Transverse colon (tissue), 4 donors: ENCODE measurements around the gene CBLC. TPM values are rescaled to one million over a fixed set of nuclear protein-coding genes. Genes with fewer than 3 reads are reported as not detected.

Source experiments
- DNase-seq: peaks from one replicate; pipeline ENCODE4 v3.0.0-alpha.2; 2019
- H3K27ac ChIP-seq, 4 donors: fragments of 200-600 bp; sonication (generic); 2 replicates each; pipeline ENCODE4 v1.5.1; 2016 to 2018; ENCODE audit warnings: inconsistent platforms in 4 of 4
- H3K27me3 ChIP-seq: fragments of 200-600 bp; sonication (generic); 2 replicates; pipeline ENCODE4 v1.5.1; 2017; ENCODE audit warnings: inconsistent platforms
- H3K36me3 ChIP-seq, 4 donors: fragments of 200-600 bp; sonication (generic); 2 replicates each; pipeline ENCODE4 v1.5.1; 2017 to 2019; ENCODE audit warnings: inconsistent platforms in 4 of 4
- H3K4me1 ChIP-seq, 4 donors: fragments of 200-600 bp; sonication (generic); 2 replicates each; pipeline ENCODE4 v1.5.1; 2017 to 2020; ENCODE audit warnings: inconsistent platforms in 4 of 4
- H3K4me3 ChIP-seq, 4 donors: fragments of 200-600 bp; sonication (generic); 1 replicate in 1 of 4; 2 replicates in 3 of 4; pipeline versions ENCODE4 v1.5.1 to v1.6.1; 2017 to 2019; ENCODE audit warnings: inconsistent platforms in 4 of 4
- H3K9me3 ChIP-seq, 2 donors: fragments of 200-600 bp; sonication (generic); 2 replicates each; pipeline ENCODE4 v1.5.1; 2017 to 2019; ENCODE audit warnings: inconsistent platforms in 2 of 2
- EP300 ChIP-seq: sonication (generic); formaldehyde crosslinking; IDR thresholded peaks from one replicate; pipeline ENCODE4 v1.6.1; 2017; ENCODE audit warnings: antibody characterized with exemption, low read depth
- POLR2A ChIP-seq: fragments of 450-650 bp; IDR thresholded peaks from one replicate; pipeline ENCODE4 v1.6.1; 2016; ENCODE audit warnings: antibody characterized with exemption, mild to moderate bottlenecking, moderate library complexity
- POLR2AphosphoS5 ChIP-seq, 3 donors: sonication (generic); formaldehyde crosslinking; IDR thresholded peaks; one replicate each; pipeline ENCODE4 v1.6.1; 2016; ENCODE audit warnings: antibody characterized with exemption in 3 of 3
- whole genome bisulfite sequencing, 2 donors: methylation state at CpG; one replicate each; pipeline ENCODE4 v1.1.5; 2018; ENCODE audit warnings: low coverage in 1 of 2; 5-methylcytosine and 5-hydroxymethylcytosine counted together
- in situ Hi-C, 4 donors: fragments of 200-750 bp; cut with MboI; loops; one replicate each; pipeline versions ENCODE4 v1.15.0 to v1.15.1; 2017; ENCODE audit warnings: low sequenced_read_pairs in 3 of 4, low pct_ligation_motif_present in 1 of 4, low pct_unique_long_range_greater_than_20kb in 1 of 4
- intact Hi-C: fragments of 100-400 bp; cut with DNase I; formaldehyde crosslinking; loops from one replicate; pipeline ENCODE4 v1.15.1; 2023; ENCODE audit warnings: low total_unique reads
- total RNA-seq, 4 donors: library from RNA; depleted of rRNA; stranded (reverse); fragments of >200 nt; gene quantifications; one replicate each; pipeline ENCODE4 v1.1.0, GENCODE V29; 2016
- TF ChIP-seq, protein P1 (sequence below), 5 experiments: fragments of 200-600 bp in 3 of 5; fragments of 450-650 bp in 2 of 5; sonication (generic) in 3 of 5; IDR thresholded peaks; 1 replicate in 2 of 5; 2 replicates in 3 of 5; pipeline ENCODE4 v1.5.1; 2016 to 2017; ENCODE audit warnings: antibody characterized with exemption in 5 of 5, inconsistent platforms in 3 of 5, mild to moderate bottlenecking in 2 of 5, moderate library complexity in 1 of 5

The CBLC gene
- total RNA-seq, 4 donors from 2014 or later: 96.1 to 210 (median 145) TPM

DNA sequence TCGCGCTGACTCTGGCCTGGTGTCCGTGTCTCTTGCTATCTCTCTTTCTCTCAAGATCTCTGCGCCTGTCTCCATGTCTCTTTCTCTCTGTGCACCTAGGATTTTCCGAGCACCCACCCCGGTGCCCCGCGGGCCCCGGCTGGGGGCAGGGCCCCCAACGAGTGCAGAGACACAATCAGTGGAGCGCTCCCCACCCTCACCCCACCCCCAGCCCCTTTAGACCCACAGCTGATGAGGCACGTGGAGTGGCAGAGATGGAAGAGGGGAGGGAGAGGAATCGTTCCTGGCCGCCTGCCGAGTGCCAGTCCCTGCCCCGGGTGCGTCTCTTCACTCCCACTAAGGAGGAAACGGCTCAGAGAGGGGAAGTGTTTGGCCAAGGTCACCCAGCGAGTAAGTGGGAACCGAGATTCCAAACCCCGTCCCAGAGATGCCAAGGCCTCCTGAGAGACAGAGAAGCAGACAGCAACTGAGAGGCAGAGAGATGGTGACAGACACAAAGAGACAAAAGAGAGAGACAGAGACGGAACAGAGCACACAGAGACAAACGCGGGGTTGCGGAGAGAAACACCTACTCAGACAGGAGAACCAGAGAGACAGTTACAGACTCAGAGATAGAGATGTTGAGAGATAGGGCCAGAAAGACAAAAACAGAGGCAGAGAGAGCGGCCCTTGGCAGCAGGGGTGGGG lies 29.8 kb upstream of the CBLC start:
- in situ Hi-C loops (no loop called here), intact Hi-C loops (no loop called here)
- TF ChIP-seq POLR2A (peak; percentile 63), POLR2AphosphoS5 (IDR thresholded peaks at IDR 0.05) (peak in 1 of 3 donors; percentile 1)
- TF ChIP-seq, protein P1, sequence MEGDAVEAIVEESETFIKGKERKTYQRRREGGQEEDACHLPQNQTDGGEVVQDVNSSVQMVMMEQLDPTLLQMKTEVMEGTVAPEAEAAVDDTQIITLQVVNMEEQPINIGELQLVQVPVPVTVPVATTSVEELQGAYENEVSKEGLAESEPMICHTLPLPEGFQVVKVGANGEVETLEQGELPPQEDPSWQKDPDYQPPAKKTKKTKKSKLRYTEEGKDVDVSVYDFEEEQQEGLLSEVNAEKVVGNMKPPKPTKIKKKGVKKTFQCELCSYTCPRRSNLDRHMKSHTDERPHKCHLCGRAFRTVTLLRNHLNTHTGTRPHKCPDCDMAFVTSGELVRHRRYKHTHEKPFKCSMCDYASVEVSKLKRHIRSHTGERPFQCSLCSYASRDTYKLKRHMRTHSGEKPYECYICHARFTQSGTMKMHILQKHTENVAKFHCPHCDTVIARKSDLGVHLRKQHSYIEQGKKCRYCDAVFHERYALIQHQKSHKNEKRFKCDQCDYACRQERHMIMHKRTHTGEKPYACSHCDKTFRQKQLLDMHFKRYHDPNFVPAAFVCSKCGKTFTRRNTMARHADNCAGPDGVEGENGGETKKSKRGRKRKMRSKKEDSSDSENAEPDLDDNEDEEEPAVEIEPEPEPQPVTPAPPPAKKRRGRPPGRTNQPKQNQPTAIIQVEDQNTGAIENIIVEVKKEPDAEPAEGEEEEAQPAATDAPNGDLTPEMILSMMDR (IDR thresholded peaks at IDR 0.05): no peak
- H3K9me3 ChIP-seq: no peaks in the 10 kb centered on the region
- H3K4me3 ChIP-seq: peak overlapping the region; percentile 18 to 93 (median 80)
- peak; percentile 84 for DNase-seq
- peaks cover 0 to 6% (median 0%) of the 10 kb centered on the region in 4 donors for H3K36me3 ChIP-seq
- peaks cover 47 to 89% (median 83%) of the 10 kb centered on the region in 4 donors for H3K4me1 ChIP-seq
- 0% methylated on average over 5 to 26 of the region's 26 CpGs for WGBS, 2 donors
- no peaks in the 10 kb centered on the region for H3K27me3 ChIP-seq
- H3K27ac ChIP-seq: peak overlapping the region; percentile 96 to 99 (median 97)

GRCh38 chr19:44748426-44749254 lies 29.1 kb upstream of the CBLC start, which contains the start of gene BCL3:
Gene BCL3, plus strand, starts transcription at chr19:44748708. Its CDS starts 83 bp downstream, at chr19:44748791.
- peaks cover 41 to 89% (median 83%) of the 10 kb centered on the region in 4 donors for H3K4me1 ChIP-seq

DNA sequence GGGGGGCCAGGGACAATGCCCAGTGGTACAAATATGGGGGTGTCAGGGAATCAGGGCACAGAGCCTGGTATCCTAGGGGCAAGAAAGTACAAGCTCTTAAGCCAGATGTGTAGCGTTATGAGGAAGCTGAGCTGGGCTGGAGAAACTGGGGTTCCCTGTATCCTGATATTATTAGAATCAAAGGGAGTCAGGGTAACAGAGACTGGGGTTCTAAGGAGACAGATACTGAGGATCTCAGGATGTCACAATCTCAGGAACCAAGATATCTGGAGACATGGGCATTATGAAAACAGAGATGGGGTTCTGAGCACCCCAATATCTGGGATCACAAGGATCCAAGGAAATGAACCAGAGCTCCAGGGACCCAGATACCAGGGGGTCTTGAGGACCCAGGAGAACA lies 28.4 kb upstream of the CBLC start:
- Histone ChIP-seq H3K36me3 (peaks cover 0 to 6% (median 0%) of the 10 kb centered on the region in 4 donors), H3K4me1 (peaks cover 37 to 87% (median 83%) of the 10 kb centered on the region in 4 donors), H3K27ac (peak overlapping the region; percentile 96 to 99 (median 97)), H3K27me3 (no peaks in the 10 kb centered on the region), H3K9me3 (no peaks in the 10 kb centered on the region), H3K4me3 (peak overlapping the region; percentile 64 to 93 (median 80))
- 0 to 17% methylated on average over 1 of the region's 1 CpG for WGBS, 2 donors
- in situ Hi-C loops (no loop called here), intact Hi-C loops (no loop called here)
- DNase-seq: no peak
- TF ChIP-seq, protein P1 (IDR thresholded peaks at IDR 0.05): no peak
- TF ChIP-seq POLR2AphosphoS5 (IDR thresholded peaks at IDR 0.05) (no peak), POLR2A (no peak), EP300 (no peak)

More at GRCh38 chr19:44748426-44749254, 29.1 kb upstream of the CBLC start, which contains the start of gene BCL3:
- in situ Hi-C loops (no loop called here), intact Hi-C loops (no loop called here)
- H3K4me3 ChIP-seq: peak within 1 kb of the TSS; percentile 64 to 93 (median 80)
- H3K27me3 ChIP-seq: no peaks in the 10 kb centered on the region
- H3K27ac ChIP-seq: peak within 1 kb of the TSS; percentile 96 to 99 (median 97)
- 0% methylated on average over 45 of the region's 88 CpGs; no CpG with 5 or more reads in 1 of the 2 donors for WGBS, 2 donors
- peak; percentile 90 for DNase-seq
- TF ChIP-seq POLR2A: peak; percentile 20
- TF ChIP-seq POLR2AphosphoS5 (IDR thresholded peaks at IDR 0.05): peak; percentile 54 to 70 (median 64)
- TF ChIP-seq, protein P1 (IDR thresholded peaks at IDR 0.05): no peak
- TF ChIP-seq EP300: no peak
- no peaks in the 10 kb centered on the region for H3K9me3 ChIP-seq
- H3K36me3 ChIP-seq: peaks cover 0 to 6% (median 0%) of the 10 kb centered on the region in 4 donors

- DNase-seq: no peak
- Histone ChIP-seq H3K4me1 (peaks cover 37 to 86% (median 83%) of the 10 kb centered on the region in 4 donors), H3K27me3 (no peaks in the 10 kb centered on the region), H3K27ac (peak overlapping the region; percentile 96 to 99 (median 97)), H3K4me3 (peak overlapping the region in 3 of 4 donors; percentile 77 to 93 (median 83)), H3K9me3 (no peaks in the 10 kb centered on the region), H3K36me3 (peaks cover 0 to 6% (median 0%) of the 10 kb centered on the region in 4 donors)
- TF ChIP-seq POLR2A: no peak
- no peak for TF ChIP-seq POLR2AphosphoS5 (IDR thresholded peaks at IDR 0.05)
- TF ChIP-seq, protein P1 (IDR thresholded peaks at IDR 0.05): no peak
- TF ChIP-seq EP300: no peak
- in situ Hi-C loops (no loop called here), intact Hi-C loops (no loop called here)
- WGBS, 2 donors: 54 to 100% methylated on average over 1 to 10 of the region's 10 CpGs
Measured at GRCh38 chr19:44749994-44750393, 27.7 kb upstream of the CBLC start.
